GM19328 (cell line): ENCODE measurements around the gene SPANXB1.
"Not testable (repeated sequence)": the region's sequence is repeated elsewhere in the genome, so short reads cannot be mapped to it uniquely, and the experiment has no call there.

Experiments used
- ATAC-seq: cut with Tn5 transposase; IDR thresholded peaks from one replicate; pipeline ENCODE4 v1.9.1; 2021; ENCODE audit warnings: mild to moderate bottlenecking, moderate library complexity; ENCODE audit not compliant: unreplicated experiment

SPANXB1 gene, protein sequence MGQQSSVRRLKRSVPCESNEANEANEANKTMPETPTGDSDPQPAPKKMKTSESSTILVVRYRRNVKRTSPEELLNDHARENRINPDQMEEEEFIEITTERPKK

DNA sequence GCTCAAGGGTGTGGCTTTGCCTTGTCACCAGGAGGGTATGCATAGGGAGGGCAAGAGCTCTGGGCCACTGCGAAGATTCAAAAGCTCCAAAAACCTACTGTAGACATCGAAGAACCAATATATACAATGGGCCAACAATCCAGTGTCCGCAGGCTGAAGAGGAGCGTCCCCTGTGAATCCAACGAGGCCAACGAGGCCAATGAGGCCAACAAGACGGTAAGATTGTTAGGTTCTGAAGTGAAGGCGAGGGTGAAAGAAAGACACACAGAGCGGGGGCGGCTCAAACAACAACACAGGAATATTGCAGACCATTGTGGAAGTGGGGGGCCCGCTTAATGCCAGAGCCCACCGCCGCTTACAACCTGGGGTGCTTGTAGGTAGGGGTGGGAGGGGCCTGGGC is at the start of gene SPANXB1:
SPANXB1 (plus strand) TSS at position 27 of the 400 bp plus-strand sequence; CDS start at position 127, 100 bp downstream.
- not testable (repeated sequence) for ATAC-seq

DNA sequence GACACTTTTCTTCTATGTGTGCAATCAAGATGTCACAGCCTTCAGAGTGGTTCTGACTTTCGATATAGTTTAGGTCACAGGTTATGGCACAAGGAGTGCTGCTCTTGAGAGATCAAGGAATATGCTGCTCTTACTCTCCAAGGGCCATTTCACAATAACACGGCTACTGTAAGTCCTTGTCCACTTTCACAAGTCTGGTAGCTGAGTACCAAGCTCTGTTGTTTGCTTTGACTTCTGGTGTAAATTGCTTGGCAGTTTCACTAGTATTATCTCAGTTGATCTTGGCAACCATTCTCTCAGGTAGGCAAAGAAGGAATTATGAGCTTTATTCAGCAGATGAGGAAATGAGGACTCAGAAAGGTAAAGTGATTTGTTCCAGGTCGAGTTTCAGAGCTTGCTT is 35.4 kb upstream of the SPANXB1 start:
- ATAC-seq, result no peak

DNA sequence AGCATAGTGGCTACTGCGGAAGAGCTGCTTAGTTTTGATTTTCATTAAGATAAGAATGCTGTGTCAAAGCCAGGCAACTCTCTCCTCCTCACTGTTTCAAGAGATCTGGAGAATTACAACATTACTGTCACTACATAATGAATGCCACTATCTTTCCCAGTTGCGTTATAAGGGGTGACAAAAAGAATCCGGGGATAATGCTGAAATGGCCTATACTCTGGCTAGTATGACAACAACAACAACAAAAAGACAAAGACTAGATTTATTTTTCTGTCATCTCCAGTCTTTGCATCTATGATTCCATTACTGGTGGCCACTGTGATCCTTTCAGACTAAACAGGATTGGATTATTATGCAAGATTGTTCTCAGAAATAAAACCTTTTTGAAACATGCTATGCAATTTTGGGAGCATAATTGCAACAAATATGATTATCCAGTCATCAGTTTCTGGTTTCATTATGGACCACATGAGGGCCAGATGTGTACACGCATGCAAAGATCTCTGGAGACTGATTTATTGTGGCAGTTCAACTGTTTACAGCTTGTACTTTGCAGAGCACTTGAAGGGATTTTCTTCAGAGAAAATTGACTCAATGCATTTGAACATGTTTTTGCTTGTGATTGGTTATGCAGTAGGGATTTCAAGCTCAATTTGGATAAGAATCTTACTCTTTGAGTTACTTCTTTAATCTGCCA is 31.1 kb upstream of the SPANXB1 start:
- ATAC-seq, result no peak

DNA sequence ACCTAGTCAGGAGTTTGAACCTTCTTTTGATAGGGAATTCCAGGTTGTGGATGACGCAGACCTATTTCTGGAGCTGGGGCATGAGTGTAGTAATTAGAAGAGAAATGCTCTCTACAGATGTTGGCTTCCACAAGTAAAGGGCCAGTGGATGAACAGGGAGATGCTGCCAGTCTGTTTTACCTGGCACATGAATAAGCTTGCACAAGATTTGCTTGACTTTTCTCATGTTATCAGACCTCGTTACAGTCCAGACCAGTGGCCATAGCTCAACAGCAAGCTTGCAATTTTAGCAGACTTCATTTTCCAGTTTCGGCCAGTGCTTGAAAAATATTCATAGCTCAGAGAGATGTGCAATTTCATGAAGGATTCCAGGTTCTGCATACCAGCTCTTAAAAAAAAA is 26.9 kb upstream of the SPANXB1 start:
- no peak for ATAC-seq

DNA sequence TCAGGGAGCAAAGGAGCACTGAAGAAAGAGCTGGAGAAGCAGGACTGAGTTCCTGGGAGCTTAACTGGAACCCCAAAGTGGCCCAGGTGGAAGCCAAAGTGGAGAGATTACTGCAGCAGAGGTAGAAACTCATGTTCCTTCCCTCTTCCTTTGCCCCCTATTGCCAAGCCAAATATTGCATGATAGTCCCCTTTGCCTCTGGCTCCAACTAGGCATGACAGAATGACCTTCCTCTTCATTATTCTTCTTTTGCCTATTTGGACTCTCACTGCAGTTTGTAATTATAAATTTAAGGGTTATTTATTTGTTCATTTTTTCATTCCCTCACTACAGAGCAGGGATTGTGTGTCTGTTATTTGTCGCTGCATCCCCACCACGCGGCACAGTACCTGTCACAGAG is 22.1 kb upstream of the SPANXB1 start:
- no peak for ATAC-seq

DNA sequence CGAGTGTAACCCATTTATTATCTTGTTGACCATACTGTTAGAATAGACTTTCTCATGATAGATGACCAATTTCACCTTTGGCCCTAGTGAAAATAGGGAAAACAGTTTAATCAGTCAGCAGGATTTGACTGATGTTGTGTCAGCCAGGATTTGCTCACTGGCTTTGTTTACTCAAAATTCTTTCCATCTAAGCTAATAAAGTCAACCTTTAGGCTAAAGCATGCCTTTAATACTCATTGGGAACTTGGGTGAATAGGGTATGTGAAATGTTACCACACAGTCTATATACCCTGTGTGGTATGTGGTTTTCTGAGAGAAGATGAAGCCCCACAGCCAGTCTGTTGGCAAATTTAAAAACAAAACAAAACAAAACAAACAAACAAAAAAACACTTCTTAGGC is 18.7 kb upstream of the SPANXB1 start:
- no peak for ATAC-seq

DNA sequence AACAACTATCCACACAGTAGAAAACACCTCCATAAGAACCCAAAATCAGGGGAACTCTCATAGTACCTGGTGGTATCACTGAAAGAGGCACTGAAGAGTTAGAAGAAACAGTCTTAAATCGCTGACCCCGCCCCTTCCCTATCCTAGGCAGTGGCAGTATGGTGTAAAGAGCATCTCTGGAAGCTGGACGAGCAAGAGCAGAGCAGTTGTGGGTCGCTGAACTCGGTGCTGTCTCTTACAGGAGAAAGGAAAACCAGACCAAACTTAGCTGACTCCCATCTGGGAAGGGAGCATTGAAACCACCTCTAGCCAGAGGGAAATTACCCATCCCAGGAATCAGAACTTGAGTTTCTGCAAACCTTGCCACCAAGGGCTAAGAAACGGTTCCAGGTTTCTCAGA is 2.8 kb downstream of the SPANXB1 start:
- not testable (repeated sequence) for ATAC-seq

DNA sequence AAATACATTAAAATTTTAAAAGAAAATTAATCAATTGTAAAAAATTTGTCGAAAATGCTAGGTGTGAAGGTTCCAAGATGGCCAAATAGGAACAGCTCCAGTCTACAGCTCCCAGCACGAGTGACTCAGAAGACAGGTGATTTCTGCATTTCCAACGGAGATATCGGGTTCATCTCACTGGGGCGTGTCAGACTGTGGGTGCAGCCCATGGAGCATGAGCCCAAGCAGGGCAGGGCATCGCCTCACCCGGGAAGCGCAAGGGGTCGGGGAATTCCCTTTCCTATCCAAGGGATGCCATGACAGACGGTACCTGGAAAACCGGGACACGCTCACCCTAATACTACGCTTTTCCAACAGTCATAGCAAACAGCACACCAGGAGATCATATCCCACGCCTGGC is 41.9 kb downstream of the SPANXB1 start:
- ATAC-seq, result not testable (repeated sequence)

DNA sequence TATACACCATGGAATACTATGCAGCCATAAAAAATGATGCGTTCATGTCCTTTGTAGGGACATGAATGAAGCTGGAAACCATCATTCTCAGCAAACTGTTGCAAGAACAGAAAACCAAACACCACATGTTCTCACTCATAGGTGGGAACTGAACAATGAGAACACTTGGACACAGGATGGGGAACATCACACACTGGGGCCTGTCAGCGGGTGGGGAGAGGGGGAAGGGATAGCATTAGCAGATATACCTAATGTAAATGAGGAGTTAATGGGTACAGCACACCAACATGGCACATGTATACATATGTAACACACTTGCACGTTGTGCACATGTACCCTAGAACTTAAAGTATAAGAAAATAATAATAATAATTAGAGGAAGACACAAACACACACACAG is 47.5 kb downstream of the SPANXB1 start:
- ATAC-seq, result not testable (repeated sequence)

DNA sequence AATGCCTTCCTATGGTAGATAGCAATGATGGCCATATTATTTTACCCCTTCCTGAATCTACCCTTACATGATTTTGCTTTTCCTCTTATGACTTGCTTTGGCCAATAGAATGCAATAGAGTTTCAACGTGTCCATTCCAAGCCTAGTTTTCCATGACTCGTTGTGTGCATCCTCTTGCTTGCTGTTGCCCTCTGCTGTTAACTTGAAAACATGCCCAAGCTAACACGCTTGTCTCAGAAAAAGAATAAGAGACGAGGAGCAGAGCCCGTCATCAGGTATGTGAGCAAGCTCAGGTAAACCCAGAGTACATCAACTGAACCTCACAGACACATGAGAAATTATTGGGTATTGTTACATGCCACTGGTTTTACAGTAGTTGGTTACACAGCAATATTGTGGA is 49.7 kb downstream of the SPANXB1 start:
- not testable (repeated sequence) for ATAC-seq
